Breast epithelium (tissue), 4 donors: ENCODE measurements around the gene CSH2. TPM values are rescaled to one million over a fixed set of nuclear protein-coding genes. Genes with fewer than 3 reads are reported as not detected.
A peak's percentile ranks its signal among the peaks of the same experiment; 100 is the strongest.

Experiments used
- DNase-seq, 2 donors: peaks; one replicate each; pipeline ENCODE4 v3.0.0-alpha.2; 2019; ENCODE audit warnings: low spot score in 2 of 2
- H3K27ac ChIP-seq, 2 donors: fragments of 200-600 bp; sonication (generic) in 1 of 2; one replicate each; pipeline ENCODE4 v1.5.1; 2016 to 2019; ENCODE audit warnings: mild to moderate bottlenecking in 1 of 2
- H3K27me3 ChIP-seq, 2 donors: fragments of 200-600 bp; sonication (generic) in 1 of 2; one replicate each; pipeline versions ENCODE4 v1.5.1 to v1.6.0; 2017 to 2019; ENCODE audit warnings: control low read depth in 1 of 2, mild to moderate bottlenecking in 1 of 2
- H3K36me3 ChIP-seq: fragments of 200-600 bp; one replicate; pipeline ENCODE4 v1.5.1; 2019
- H3K4me1 ChIP-seq, 2 donors: fragments of 200-600 bp; sonication (generic); one replicate each; pipeline ENCODE4 v1.5.1; 2016 to 2019; ENCODE audit warnings: control low read depth in 1 of 2
- H3K4me3 ChIP-seq, 3 donors: fragments of 200-600 bp; sonication (generic); 1 replicate in 2 of 3; 2 replicates in 1 of 3; pipeline ENCODE4 v1.5.1; 2016 to 2019; ENCODE audit warnings: mild to moderate bottlenecking in 3 of 3, moderate library complexity in 2 of 3
- H3K9me3 ChIP-seq, 2 donors: fragments of 200-600 bp; sonication (generic) in 1 of 2; one replicate each; pipeline ENCODE4 v1.5.1; 2016 to 2019; ENCODE audit warnings: control low read depth in 1 of 2
- POLR2A ChIP-seq: fragments of 450-650 bp; IDR thresholded peaks from one replicate; pipeline ENCODE4 v1.6.1; 2016; ENCODE audit warnings: antibody characterized with exemption, mild to moderate bottlenecking, moderate library complexity
- POLR2AphosphoS5 ChIP-seq, 3 donors: sonication (generic); formaldehyde crosslinking; IDR thresholded peaks; one replicate each; pipeline ENCODE4 v1.6.1; 2017; ENCODE audit warnings: antibody characterized with exemption in 3 of 3
- intact Hi-C: fragments of 100-400 bp; cut with DNase I; formaldehyde crosslinking; loops from one replicate; pipeline ENCODE4 v1.15.1; 2023; ENCODE audit warnings: low total_unique reads
- total RNA-seq, 3 donors: library from RNA; depleted of rRNA; stranded (reverse); fragments of >200 nt; gene quantifications; one replicate each; pipeline ENCODE4 v1.1.0, GENCODE V29; 2016
- TF ChIP-seq, protein P1 (sequence below), 3 donors: fragments of 450-650 bp; IDR thresholded peaks; one replicate each; pipeline ENCODE4 v1.5.1; 2016 to 2017; ENCODE audit warnings: antibody characterized with exemption in 3 of 3, mild to moderate bottlenecking in 3 of 3, moderate library complexity in 3 of 3

The CSH2 gene
- total RNA-seq, 3 donors from 2014 or later, result not detected

DNA sequence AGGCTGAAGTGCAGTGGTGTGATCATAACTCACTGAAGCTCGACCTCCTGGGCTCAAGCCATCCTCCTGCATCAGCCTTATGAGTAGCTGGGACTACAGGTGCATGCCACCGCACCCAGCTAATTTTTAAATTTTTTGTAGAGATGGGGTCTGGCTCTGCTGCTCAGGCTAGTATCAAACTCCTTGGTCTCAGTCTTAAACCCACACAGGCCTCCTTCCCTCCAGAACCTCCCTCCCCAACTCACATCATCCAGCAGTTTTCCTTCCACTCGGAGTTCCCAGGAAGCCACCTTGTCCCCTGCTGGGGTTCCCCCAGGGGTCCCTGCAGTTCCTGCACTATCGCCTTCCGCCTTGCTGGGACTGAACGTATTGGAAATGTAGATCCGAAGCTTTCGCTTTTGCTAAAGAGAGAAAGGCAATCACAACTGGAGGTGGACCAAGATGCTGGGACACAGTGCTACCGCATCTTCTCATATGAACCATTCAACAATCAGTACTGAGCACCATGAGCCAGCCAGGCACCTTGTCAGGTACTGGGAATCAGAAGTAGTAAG is 38.2 kb downstream of the CSH2 start:
- Histone ChIP-seq H3K36me3 (no peaks in the 10 kb centered on the region), H3K9me3 (no peaks in the 10 kb centered on the region), H3K27ac (peak overlapping the region in 1 of 2 donors; percentile 45), H3K4me1 (peaks cover 11 to 24% of the 10 kb centered on the region in 2 donors), H3K27me3 (no peaks in the 10 kb centered on the region), H3K4me3 (no peak overlapping the region)
- intact Hi-C loops, result loop anchor here (5.0 kb wide), 1 partner anchor 138 kb away; no protein-coding TSS in a partner anchor
- no peak for DNase-seq
- TF ChIP-seq POLR2AphosphoS5 (IDR thresholded peaks at IDR 0.05), result no peak
- no peak for TF ChIP-seq POLR2A
- TF ChIP-seq, protein P1, sequence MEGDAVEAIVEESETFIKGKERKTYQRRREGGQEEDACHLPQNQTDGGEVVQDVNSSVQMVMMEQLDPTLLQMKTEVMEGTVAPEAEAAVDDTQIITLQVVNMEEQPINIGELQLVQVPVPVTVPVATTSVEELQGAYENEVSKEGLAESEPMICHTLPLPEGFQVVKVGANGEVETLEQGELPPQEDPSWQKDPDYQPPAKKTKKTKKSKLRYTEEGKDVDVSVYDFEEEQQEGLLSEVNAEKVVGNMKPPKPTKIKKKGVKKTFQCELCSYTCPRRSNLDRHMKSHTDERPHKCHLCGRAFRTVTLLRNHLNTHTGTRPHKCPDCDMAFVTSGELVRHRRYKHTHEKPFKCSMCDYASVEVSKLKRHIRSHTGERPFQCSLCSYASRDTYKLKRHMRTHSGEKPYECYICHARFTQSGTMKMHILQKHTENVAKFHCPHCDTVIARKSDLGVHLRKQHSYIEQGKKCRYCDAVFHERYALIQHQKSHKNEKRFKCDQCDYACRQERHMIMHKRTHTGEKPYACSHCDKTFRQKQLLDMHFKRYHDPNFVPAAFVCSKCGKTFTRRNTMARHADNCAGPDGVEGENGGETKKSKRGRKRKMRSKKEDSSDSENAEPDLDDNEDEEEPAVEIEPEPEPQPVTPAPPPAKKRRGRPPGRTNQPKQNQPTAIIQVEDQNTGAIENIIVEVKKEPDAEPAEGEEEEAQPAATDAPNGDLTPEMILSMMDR (IDR thresholded peaks at IDR 0.05), result no peak

DNA sequence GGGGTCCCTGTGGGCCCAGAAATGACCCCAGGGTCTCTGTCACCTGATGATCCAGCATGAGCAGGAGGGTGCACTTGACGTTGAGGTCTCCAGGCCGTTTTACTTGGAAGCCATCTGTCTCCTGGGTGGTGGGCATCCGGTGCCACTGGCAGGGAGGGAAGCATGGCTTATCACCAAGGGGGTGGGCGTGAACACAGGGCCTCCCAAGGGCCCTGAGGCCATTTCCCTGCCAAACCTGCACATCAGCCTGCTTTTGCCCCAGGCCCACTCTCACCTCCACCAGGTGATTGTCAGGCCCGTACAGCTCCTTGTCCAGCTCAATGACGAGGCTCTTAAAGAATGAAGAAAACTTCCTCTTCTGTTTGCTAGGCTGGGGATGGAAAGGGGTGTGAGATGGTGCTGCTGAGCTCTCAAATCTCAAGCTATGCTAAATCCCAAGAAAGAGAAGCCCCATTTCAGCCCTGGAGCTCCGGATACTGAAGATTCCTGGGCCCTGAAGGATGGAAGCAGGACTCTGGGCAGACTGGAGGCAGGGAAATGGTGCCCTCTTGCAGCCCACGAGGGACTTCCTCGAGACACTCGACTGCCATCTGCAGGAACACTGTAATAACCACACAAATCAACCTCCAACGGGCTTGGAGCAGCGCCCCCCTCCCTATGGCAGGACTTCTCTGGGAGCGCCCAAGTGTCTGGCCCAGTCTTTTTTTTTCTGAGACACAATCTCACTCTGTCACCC is 38.9 kb downstream of the CSH2 start:
- Histone ChIP-seq H3K9me3 (no peaks in the 10 kb centered on the region), H3K36me3 (no peaks in the 10 kb centered on the region), H3K27ac (peak overlapping the region; percentile 45), H3K4me1 (peaks cover 11 to 24% of the 10 kb centered on the region in 2 donors), H3K27me3 (no peaks in the 10 kb centered on the region), H3K4me3 (no peak overlapping the region)
- DNase-seq, result no peak
- intact Hi-C loops, result loop anchor here (5.0 kb wide), 1 partner anchor 137 kb away; no protein-coding TSS in a partner anchor
- TF ChIP-seq POLR2AphosphoS5 (IDR thresholded peaks at IDR 0.05) (no peak), POLR2A (no peak)
- TF ChIP-seq, protein P1 (IDR thresholded peaks at IDR 0.05), result peak in 1 of 3 donors; percentile 25

DNA sequence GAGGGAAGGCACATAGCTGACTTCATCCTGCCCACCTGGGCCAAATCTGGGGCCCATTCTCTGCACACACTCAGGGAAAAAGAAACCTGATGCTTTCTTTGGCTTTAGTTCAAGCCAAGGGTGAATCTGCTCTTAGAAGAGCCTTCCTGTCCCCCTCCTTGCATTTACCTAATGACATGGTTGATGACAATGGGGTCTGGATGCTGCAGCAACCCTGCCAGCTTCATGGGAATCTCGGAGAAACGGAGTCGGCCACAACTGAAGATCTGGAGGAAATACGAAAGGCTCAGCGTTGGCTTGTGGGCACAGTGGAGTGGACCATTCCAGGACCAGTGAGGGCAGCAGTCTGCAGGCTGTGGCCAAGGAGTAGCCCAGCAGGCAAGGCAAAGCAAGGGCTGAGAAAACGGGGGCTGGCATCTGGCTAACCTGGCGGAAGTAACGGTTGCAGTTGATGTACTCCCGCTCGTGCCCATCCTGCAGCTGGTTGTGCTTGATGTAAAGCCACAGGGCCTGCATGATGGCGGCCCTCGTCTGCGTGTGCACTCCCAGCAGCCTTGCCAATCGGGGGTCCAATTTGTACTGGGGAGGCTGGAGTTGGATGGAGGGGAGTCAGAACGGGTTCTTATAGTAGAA is 39.6 kb downstream of the CSH2 start:
- H3K27me3 ChIP-seq, result no peaks in the 10 kb centered on the region
- H3K4me3 ChIP-seq, result no peak overlapping the region
- TF ChIP-seq POLR2AphosphoS5 (IDR thresholded peaks at IDR 0.05) (no peak), POLR2A (no peak)
- TF ChIP-seq, protein P1 (IDR thresholded peaks at IDR 0.05), result no peak
- H3K36me3 ChIP-seq, result no peaks in the 10 kb centered on the region
- DNase-seq, result no peak
- peak overlapping the region in 1 of 2 donors; percentile 45 for H3K27ac ChIP-seq
- H3K4me1 ChIP-seq, result peaks cover 11 to 30% of the 10 kb centered on the region in 2 donors
- H3K9me3 ChIP-seq, result no peaks in the 10 kb centered on the region
- intact Hi-C loops, result no loop called here

DNA sequence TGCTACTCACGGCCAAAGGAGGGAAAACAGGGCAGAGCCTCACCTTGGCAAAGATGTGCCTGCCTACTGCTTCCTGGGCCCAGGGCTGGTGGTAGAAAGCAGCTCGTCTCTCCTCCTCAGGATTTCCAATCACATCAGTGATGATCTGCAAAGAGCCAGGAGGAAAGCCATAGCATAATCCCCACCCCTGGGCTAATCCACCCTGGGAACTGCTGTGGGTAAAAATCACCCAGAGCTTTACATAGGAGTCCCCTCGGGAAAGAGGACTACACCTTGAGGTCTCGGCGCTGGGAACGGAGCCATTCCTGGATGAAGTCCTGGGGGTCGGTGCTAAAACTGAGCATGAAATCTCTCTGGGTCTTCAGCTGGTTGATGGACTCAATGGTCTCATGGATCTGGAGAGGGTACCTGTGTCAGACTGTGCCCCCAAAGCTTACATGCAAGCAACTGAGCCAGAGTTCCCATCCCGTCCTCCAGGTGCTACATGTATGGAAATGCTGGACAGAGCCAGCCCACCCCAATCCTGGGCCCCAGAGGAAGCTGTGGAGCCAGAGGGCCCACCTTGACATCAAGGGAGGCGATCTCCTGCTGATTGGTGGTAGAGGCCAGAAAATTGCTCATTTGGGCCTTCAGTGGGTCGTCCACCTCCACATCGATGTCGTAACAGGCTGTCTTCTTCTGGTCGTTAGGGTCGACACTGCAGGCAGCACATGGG is 40.3 kb downstream of the CSH2 start:
- intact Hi-C loops, result no loop called here
- Histone ChIP-seq H3K4me3 (no peak overlapping the region), H3K9me3 (no peaks in the 10 kb centered on the region), H3K27me3 (no peaks in the 10 kb centered on the region), H3K36me3 (no peaks in the 10 kb centered on the region), H3K4me1 (peaks cover 10 to 28% of the 10 kb centered on the region in 2 donors), H3K27ac (peak overlapping the region in 1 of 2 donors; percentile 5)
- DNase-seq, result no peak
- TF ChIP-seq, protein P1 (IDR thresholded peaks at IDR 0.05), result no peak
- TF ChIP-seq POLR2AphosphoS5 (IDR thresholded peaks at IDR 0.05) (no peak), POLR2A (no peak)
